DND-41 (cell line): ENCODE data around the gene TMEM51.

Experiments
- ATAC-seq: fragments of 200-7000 bp; cut with Tn5 transposase; 3 replicates; pipeline ENCODE4 v1.9.1; 2021; ENCODE audit warnings: low read depth; ENCODE audit not compliant: insufficient read depth
- DNase-seq: peaks from one replicate; pipeline ENCODE4 v3.0.0-alpha.2; 2020
- H2AFZ ChIP-seq: 2 replicates; pipeline ENCODE4 v1.6.0; 2012; ENCODE audit warnings: low read depth, low read length
- H3K27ac ChIP-seq: 2 replicates; pipeline ENCODE4 v1.5.1; 2012; ENCODE audit warnings: low read length, inconsistent platforms
- H3K27me3 ChIP-seq: fragments of 200-600 bp; sonication (generic); 2 replicates; pipeline ENCODE4 v1.6.0; 2012; ENCODE audit warnings: low read length, mild to moderate bottlenecking, inconsistent platforms; ENCODE audit not compliant: insufficient read depth, poor library complexity
- H3K36me3 ChIP-seq: 2 replicates; pipeline ENCODE4 v1.5.1; 2012; ENCODE audit warnings: low read length, inconsistent platforms; ENCODE audit not compliant: insufficient read depth
- H3K4me1 ChIP-seq: 2 replicates; pipeline ENCODE4 v1.5.1; 2012; ENCODE audit warnings: mild to moderate bottlenecking, low read length; ENCODE audit not compliant: insufficient read depth
- H3K4me2 ChIP-seq: 2 replicates; pipeline ENCODE4 v1.6.0; 2012; ENCODE audit warnings: mild to moderate bottlenecking, moderate library complexity, low read length, inconsistent platforms; ENCODE audit not compliant: insufficient read depth
- H3K4me3 ChIP-seq, 2 experiments: fragments of 200-600 bp in 1 of 2; shearing (Covaris generic) in 1 of 2; 2 replicates each; pipeline ENCODE4 v1.5.1; 2012 to 2016; ENCODE audit warnings: inconsistent platforms in 2 of 2, low read length in 2 of 2, mild to moderate bottlenecking in 2 of 2, low read depth in 1 of 2, moderate library complexity in 1 of 2
- H3K79me2 ChIP-seq: 2 replicates; pipeline ENCODE4 v1.6.0; 2012; ENCODE audit warnings: low read length, inconsistent platforms; ENCODE audit not compliant: insufficient read depth
- H3K9ac ChIP-seq: 2 replicates; pipeline ENCODE4 v1.6.0; 2012; ENCODE audit warnings: low read depth, mild to moderate bottlenecking, inconsistent platforms, low read length, moderate library complexity
- H3K9me3 ChIP-seq: 2 replicates; pipeline ENCODE4 v1.5.1; 2012; ENCODE audit warnings: low read length, moderate library complexity, mild to moderate bottlenecking, inconsistent platforms; ENCODE audit not compliant: insufficient read depth, severe bottlenecking
- H4K20me1 ChIP-seq: 2 replicates; pipeline ENCODE4 v1.6.0; 2012; ENCODE audit warnings: low read length; ENCODE audit not compliant: insufficient read depth
- EZH2 ChIP-seq: IDR thresholded peaks from 3 replicates; pipeline ENCODE4 v1.6.1; 2012; ENCODE audit warnings: borderline replicate concordance, low read depth, mild to moderate bottlenecking, moderate library complexity, low read length, inconsistent platforms; ENCODE audit not compliant: severe bottlenecking
- TF ChIP-seq, protein P1 (sequence below): IDR thresholded peaks from 2 replicates; pipeline ENCODE4 v1.5.1; 2012; ENCODE audit warnings: borderline replicate concordance, low read length, moderate library complexity, mild to moderate bottlenecking; ENCODE audit not compliant: poor library complexity, severe bottlenecking; ENCODE audit errors: extremely low read depth

TMEM51 gene

DNA sequence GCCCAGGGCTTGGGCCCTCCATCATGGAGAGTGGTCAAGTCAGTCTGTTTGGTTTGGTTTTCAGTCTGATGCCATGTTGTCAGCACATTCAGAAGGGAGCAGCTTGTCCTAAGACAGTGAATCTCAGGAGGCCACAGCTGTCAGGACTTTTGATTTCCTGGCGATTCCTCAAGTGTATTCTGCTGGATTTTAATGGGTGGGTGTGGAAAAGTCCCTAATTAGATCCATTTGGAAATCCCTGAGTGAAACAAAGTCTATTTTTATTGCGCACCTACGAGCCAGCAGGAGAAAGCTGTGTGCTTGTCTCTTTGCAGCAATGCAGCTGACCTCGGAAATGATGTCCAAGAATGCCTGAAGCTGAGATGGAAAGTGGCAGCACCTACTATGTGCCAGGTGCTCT is 71.9 kb downstream of the TMEM51 start:
- no peak for TF ChIP-seq EZH2
- TF ChIP-seq, protein P1, sequence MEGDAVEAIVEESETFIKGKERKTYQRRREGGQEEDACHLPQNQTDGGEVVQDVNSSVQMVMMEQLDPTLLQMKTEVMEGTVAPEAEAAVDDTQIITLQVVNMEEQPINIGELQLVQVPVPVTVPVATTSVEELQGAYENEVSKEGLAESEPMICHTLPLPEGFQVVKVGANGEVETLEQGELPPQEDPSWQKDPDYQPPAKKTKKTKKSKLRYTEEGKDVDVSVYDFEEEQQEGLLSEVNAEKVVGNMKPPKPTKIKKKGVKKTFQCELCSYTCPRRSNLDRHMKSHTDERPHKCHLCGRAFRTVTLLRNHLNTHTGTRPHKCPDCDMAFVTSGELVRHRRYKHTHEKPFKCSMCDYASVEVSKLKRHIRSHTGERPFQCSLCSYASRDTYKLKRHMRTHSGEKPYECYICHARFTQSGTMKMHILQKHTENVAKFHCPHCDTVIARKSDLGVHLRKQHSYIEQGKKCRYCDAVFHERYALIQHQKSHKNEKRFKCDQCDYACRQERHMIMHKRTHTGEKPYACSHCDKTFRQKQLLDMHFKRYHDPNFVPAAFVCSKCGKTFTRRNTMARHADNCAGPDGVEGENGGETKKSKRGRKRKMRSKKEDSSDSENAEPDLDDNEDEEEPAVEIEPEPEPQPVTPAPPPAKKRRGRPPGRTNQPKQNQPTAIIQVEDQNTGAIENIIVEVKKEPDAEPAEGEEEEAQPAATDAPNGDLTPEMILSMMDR: no peak
- Histone ChIP-seq H2AFZ (no peak overlapping the region), H3K27me3 (peaks cover 3% of the 10 kb centered on the region), H3K4me2 (no peak overlapping the region), H3K9me3 (no peaks in the 10 kb centered on the region), H3K27ac (no peak overlapping the region), H4K20me1 (no peaks in the 10 kb centered on the region), H3K4me1 (no peaks in the 10 kb centered on the region), H3K36me3 (no peaks in the 10 kb centered on the region), H3K4me3 (no peak overlapping the region), H3K79me2 (no peaks in the 10 kb centered on the region), H3K9ac (no peak overlapping the region)
- no peak for DNase-seq
- ATAC-seq: no peak

DNA sequence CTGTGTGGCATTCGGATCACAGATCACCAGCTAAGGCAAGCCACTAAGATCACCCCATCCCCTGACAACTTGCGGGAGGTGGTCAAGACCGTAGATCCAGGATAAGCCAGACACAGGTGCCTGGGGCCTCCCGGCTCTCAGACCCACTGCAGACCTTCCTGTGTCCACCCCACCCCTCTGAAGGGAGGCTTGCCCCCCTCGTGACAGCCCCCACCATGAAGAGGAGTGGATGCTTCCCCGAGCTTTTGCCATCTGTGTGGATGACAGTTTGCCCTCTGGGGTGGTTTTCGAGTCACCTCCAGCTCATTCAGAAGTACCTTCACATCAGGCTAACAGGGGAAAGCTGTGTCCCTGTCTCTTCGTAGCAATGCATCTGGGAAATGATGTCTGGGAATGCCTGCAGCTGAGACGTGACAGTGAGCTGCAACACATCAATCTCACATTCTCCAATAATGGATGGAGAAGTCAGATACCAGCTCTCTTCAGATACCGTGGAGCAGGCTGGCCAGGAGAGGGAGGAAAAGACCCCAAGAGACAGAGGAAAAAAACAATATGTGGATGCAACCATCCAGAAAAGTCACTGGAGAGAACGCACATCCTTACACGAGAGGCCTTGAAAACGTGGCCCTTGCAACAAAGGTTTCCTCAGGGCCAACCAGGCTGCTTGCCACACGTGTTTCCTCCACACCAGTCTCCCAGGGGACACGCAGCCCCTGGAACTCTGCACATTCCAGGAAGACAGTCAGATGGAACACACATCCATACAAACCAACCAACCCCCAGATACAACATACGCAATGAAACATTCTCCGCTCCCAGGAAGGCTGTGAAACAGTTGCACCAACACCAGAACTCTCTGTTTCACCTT is 73.1 kb downstream of the TMEM51 start:
- H3K27me3 ChIP-seq: no peaks in the 10 kb centered on the region
- no peaks in the 10 kb centered on the region for H3K79me2 ChIP-seq
- no peak overlapping the region for H3K4me3 ChIP-seq
- no peak overlapping the region for H3K9ac ChIP-seq
- H2AFZ ChIP-seq: no peak overlapping the region
- H3K27ac ChIP-seq: no peak overlapping the region
- ATAC-seq (no peak), DNase-seq (no peak)
- TF ChIP-seq, protein P1: no peak
- TF ChIP-seq EZH2: no peak
- H3K36me3 ChIP-seq: no peaks in the 10 kb centered on the region
- no peak overlapping the region for H3K4me2 ChIP-seq
- H3K9me3 ChIP-seq: no peaks in the 10 kb centered on the region
- H4K20me1 ChIP-seq: no peaks in the 10 kb centered on the region
- H3K4me1 ChIP-seq: no peaks in the 10 kb centered on the region

DNA sequence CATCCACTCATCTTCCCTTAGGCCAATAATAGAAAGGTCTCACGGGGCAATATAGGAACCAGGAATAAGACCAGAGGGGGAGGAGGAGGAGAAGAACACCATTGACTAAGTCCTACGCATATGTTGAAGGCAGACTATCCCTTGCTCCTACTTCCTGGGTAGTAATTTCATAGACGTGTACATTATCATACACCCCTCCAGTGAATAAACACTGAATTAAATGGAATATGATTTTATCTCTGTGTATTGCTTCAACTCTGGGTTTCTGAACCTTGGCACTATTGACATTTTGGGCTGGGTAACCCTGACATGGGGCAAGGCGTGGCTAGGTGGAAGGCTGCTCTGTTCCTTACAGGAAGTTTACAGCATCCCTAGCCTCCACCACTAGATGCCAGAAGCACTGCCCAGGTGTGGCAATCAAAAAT is 76.2 kb downstream of the TMEM51 start:
- H2AFZ ChIP-seq: no peak overlapping the region
- H3K36me3 ChIP-seq: no peaks in the 10 kb centered on the region
- ATAC-seq: no peak
- H3K4me2 ChIP-seq: no peak overlapping the region
- TF ChIP-seq, protein P1: no peak
- no peak for TF ChIP-seq EZH2
- no peaks in the 10 kb centered on the region for H4K20me1 ChIP-seq
- DNase-seq: no peak
- no peaks in the 10 kb centered on the region for H3K4me1 ChIP-seq
- no peak overlapping the region for H3K9ac ChIP-seq
- no peaks in the 10 kb centered on the region for H3K27me3 ChIP-seq
- H3K27ac ChIP-seq: no peak overlapping the region
- H3K4me3 ChIP-seq: no peak overlapping the region
- no peaks in the 10 kb centered on the region for H3K9me3 ChIP-seq
- H3K79me2 ChIP-seq: no peaks in the 10 kb centered on the region
